Activated T-helper 1 cell treated with Interleukin-2 at 50 U/mL for 16 hours (primary cell): ENCODE data around the gene SPDYE2.
"Not testable (repeated sequence)": the region's sequence is repeated elsewhere in the genome, so short reads cannot be mapped to it uniquely, and the experiment has no call there.

Experiments
- DNase-seq: peaks from one replicate; pipeline ENCODE4 v3.0.0-alpha.2; 2020; ENCODE audit warnings: low read depth

Gene SPDYE2

DNA sequence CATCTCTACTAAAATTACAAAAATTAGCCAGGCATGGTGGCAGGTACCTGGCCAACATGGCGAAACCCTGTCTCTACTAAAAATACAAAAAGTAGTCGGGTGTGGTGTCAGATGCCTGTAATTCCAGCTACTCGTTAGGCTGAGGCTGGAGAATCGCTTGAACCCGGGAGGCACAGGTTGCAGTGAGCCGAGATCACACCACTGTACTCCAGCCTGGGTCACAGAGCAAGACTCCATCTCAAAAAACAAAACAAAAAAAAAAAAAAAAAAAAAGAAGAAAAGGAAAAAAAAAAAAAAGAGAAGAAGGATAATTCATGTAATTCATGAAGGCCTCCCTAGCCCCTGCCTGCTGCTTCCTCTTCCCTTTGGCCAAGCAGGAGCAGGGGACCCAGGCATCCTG, 10.4 kb upstream of the SPDYE2 start:
- DNase-seq = not testable (repeated sequence)

DNA sequence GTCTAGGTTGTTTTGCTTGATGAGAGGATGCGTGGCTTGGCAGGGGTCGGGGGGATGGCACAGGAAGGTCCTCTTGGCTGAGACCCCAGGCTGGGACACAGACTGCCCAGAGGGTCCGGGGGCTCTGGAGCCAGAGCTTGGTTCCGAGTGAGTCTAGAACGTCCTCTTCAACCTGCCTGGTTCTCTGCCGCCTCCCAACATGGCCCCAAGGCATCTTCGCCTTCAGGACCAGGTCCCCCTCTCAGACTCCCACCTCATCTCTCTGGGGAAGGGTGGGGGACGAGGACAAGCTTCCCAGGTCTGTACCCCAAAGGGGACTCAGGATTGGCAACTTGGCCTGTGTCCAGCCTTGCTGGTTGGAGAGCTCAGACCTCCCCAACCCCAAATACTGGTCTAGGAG, 8.9 kb upstream of the SPDYE2 start:
- not testable (repeated sequence) for DNase-seq

- not testable (repeated sequence) for DNase-seq
These were observed 8.3 kb upstream of the SPDYE2 start for GRCh38 chr7:102542771-102543170.

GRCh38 chr7:102543596-102543995, 7.4 kb upstream of the SPDYE2 start, which contains the start of gene UPK3BL2:
TSS of gene UPK3BL2 (minus strand) at chr7:102543696. CDS start at chr7:102543636, 60 bp downstream.
- DNase-seq = not testable (repeated sequence)

- not testable (repeated sequence) for DNase-seq
These were observed 6.7 kb upstream of the SPDYE2 start for GRCh38 chr7:102544372-102544771.

GRCh38 chr7:102545288-102545687, 5.7 kb upstream of the SPDYE2 start:
- not testable (repeated sequence) for DNase-seq

DNA sequence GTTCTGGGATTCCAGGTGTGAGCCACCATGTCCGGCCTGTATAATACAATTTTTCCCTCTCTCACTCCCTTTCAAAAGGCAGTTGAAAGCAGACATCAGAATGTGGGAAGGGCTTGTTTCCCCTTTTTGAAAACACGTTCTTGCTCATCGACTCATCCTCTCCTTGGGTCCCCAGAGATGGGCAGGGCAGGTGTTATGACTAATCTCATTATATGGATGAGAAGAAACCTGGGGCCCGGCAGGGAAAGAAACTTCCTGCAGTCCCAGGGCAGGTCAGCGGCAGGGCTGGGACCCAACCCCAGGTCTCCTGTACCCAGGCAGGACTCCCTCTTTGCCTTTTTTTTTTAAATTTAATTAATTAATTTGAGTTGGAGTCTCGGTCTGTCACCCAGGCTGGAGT, 4.7 kb upstream of the SPDYE2 start:
- not testable (repeated sequence) for DNase-seq

DNA sequence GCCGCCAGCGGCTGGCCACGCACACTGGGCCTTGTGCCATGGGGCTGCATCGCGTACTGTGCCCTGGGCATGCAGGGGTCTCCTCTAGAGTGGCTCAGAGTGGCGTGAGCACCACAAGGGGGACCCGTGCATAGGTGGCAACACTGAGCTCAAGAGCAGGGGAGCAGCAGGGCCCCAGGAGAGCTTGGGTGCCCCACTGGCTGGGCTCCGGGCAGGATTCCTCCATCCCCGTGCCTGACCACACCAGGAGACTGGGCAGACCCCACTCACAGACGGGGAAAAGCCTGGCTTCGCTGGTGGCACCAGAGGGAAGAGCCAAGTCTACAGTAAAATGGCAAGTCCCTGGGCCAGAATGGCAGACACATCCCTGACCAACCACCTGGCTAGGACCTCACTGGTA, 17.6 kb downstream of the SPDYE2 start:
- DNase-seq = not testable (repeated sequence)

DNA sequence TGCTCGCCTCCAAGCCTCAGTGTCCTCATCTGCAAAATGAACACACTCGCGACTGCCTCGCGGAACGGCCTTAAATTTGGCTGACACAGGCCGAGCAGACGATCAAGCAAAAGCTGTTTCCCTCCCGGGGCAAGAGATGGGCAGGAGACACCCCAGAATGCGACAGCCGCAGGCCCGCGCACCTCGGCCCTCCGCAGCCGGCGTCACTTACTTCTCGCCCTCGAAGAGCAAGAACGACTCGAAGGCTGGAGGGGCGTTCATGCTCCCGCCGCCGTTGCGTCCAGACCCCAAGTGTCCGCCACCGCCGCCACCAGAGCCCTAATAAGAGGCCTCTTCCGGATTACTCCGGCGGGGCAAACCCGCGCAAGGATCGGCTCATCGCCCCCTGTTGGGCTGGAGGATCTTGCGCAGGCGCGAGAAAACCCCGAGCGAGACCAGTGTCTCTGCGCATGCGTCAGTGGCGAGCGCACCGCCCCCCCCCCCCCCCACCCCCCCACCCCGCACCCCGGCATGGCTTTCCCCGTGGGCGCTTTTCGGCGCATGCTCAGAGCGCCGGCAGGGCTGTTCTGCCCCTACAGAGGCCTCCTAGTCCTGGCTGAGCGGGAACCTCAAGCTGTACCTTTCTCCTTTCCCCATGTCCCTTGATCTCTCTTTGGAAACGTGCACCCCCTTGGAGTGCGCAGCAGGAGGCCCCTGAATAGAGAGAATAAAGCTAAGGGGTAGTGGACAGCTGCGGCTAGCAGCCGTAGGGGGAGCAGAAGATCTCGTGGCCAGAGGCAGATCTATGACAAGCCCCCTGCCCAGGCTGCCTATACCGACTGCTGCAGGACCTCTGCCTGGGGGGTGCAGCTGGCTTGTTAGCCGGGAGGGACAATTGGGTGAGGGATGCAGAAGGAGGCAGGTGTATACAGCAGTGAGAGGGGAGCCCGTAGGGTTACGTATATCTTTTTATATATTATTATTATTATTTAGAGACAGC, 21.5 kb downstream of the SPDYE2 start, which contains the start of gene POLR2J3:
Gene POLR2J3 (minus strand): TSS at position 323 of the 979 bp plus-strand sequence. CDS start 62 bp downstream, at position 261.
- DNase-seq = peak; percentile 95

GRCh38 chr7:102574607-102575006, 23.6 kb downstream of the SPDYE2 start:
- not testable (repeated sequence) for DNase-seq

GRCh38 chr7:102576363-102576762, 25.3 kb downstream of the SPDYE2 start:
- DNase-seq = not testable (repeated sequence)

GRCh38 chr7:102577315-102578240, 26.6 kb downstream of the SPDYE2 start:
- DNase-seq = not testable (repeated sequence)

GRCh38 chr7:102578486-102578885, 27.5 kb downstream of the SPDYE2 start:
- DNase-seq = not testable (repeated sequence)

- DNase-seq = not testable (repeated sequence)
These were observed 30.7 kb downstream of the SPDYE2 start for GRCh38 chr7:102581722-102582121.

GRCh38 chr7:102583495-102583894, 32.5 kb downstream of the SPDYE2 start:
- not testable (repeated sequence) for DNase-seq

DNA sequence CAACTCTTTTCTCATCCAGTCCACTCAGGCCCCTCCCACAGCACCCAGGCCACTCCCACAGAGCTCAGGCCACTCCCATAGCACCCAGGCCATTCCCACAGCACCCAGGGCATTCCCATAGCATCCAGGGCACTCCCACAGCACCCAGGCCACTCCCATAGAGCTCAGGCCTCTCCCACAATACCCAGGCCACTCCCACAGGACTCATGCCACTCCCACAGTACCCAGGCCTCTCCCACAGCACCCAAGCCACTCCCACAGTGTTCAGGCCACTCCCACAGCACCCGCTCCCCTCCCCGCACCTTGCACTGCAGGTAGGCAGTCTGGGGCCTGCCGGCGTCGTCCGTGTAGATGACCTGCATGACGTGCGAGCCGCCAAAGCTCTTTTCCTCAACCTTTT, 38.8 kb downstream of the SPDYE2 start:
- DNase-seq = not testable (repeated sequence)

- not testable (repeated sequence) for DNase-seq
These were observed 41.5 kb downstream of the SPDYE2 start for GRCh38 chr7:102592477-102593019.

GRCh38 chr7:102593637-102594334, 42.8 kb downstream of the SPDYE2 start:
- DNase-seq = not testable (repeated sequence)

DNA sequence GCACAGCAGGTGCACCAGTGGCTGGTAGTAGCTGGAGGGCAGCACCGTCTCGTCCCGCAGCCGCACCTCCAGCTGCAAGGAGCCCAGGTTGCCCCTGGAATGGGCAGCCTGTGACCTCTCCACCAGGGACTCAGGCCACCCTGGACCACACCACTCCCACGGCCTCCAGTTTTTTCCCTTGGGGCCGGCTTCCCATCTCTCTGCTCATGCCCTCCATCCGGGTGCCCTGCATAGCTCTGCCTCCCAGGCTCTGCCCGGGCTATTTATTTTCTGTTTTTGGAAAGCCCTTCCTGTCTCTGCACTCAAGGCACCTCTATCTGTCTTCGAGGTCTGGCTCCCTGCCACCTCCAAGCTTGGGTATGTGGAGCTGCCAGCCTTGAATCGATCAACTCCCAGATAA, 45.0 kb downstream of the SPDYE2 start:
- DNase-seq = not testable (repeated sequence)

GRCh38 chr7:102599699-102600098, 48.7 kb downstream of the SPDYE2 start:
- not testable (repeated sequence) for DNase-seq

DNA sequence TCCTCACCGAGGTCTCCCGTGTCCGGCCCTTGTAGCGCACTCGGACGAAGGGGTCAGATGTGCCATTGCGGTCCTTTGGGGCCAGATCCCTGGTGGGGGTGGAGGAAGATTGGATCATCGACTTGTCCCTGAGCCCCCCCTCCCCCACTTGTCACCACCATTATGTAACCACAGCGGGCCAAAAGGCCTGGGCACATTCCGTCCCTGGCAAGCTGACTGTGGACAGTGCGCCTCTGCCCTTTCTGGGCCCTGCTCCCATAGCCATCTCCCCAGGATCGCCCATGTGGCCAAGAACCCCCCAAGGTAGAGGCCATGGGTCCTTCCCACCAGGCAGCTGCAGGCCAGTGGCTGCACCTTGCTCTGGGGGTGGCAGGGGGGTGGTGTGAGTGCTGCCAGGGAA, 51.3 kb downstream of the SPDYE2 start:
- DNase-seq = not testable (repeated sequence)
